Posterior vena cava (tissue), 2 donors: ENCODE results near the gene AP4B1. TPM values are rescaled to one million over a fixed set of nuclear protein-coding genes. Genes with fewer than 3 reads are reported as not detected.

Source experiments
- DNase-seq: peaks from one replicate; pipeline ENCODE4 v3.0.0-alpha.2; 2020; ENCODE audit warnings: low spot score
- intact Hi-C, 2 donors: fragments of 100-400 bp; cut with DNase I; formaldehyde crosslinking; loops; one replicate each; pipeline versions ENCODE4 v1.14.1 to v1.14.2; 2022 to 2023
- total RNA-seq, 2 donors: library from RNA; stranded (reverse); fragmentation: NEBNext Ultra II Directional; extraction: Animal tissue kit (Norgen Biotek cat#: 25700); gene quantifications; one replicate each; pipeline ENCODE4 v1.2.1, GENCODE V29; 2021
- donor health status: DM: yes; HTN: yes; CAD: no.
- donor health status: DM: yes; HTN: yes; CAD: no.

Gene AP4B1
- total RNA-seq, 2 donors from 2014 or later: 8.3 to 20.0 TPM

DNA sequence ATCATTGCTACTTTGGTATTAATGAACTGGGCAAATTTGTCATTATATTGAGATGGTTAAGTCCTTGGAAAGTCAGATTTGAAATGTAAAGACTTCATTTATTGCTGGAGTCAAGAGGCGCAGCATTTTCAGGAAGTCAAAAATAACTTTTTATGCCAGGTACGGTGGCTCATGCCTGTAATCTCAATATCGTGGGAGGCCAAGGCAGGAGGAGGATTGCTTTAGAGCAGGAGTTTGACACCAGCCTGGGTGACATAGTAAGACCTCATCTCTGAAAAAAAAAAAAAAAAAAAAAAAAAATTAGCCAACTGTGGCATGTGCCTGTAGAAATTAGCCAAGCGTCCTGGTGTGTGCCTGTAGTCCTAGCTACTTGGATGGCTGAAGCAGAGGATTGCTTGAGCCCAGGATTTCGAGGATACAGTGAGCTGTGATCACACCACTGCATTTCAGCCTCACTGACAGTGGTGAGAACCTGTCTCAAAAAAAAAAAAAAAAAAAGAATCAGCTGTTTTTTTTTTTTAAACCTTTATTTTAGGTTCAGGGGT lies 30.0 kb upstream of the AP4B1 start:
- DNase-seq: no peak
- intact Hi-C loops: no loop called here

DNA sequence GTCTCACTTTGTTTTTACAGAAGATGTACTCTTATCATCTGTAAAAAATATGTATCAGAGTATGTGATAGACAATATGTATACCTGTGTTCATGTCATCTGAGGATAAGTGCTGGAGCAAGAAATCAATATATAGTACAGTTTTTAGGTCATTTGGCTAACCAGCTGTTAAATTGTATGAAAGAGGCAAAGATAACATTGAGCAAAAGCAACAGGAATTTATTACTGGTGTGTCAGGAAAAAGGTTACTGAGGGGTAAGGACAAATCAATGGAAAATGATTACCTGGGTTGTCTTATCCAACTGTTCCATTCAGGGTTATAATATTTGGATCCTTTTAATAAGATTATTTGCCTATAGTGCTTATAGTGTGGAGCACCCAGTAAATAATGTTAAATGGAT lies 29.4 kb upstream of the AP4B1 start:
- DNase-seq: no peak
- intact Hi-C loops: no loop called here

DNA sequence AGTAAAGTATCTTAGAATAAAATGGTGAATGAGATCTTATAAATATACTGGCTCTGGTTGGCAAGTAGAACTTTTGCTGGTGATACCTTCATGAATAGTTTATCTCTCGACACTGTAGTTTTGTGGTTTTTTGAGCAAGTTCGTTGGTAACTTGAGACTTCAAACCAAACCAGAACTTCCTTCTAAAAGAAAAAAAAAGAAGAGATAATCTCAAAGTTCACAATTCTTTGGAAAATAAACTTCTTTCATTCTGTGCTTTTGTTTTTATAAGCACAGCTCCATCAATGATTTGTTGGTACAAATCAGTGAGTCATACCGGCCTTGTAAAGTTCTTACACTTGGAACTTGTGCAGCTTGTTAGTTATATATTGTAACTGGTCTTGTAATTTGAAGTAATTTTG lies 26.9 kb upstream of the AP4B1 start:
- intact Hi-C loops: no loop called here
- no peak for DNase-seq

- intact Hi-C loops: no loop called here
- no peak for DNase-seq
These were observed 26.0 kb upstream of the AP4B1 start for GRCh38 chr1:113930499-113931161.

GRCh38 chr1:113929750-113930498 lies 25.3 kb upstream of the AP4B1 start:
- peak; percentile 86 for DNase-seq
- intact Hi-C loops: loop anchor here in 1 of 2 donors (2.0 kb wide), 1 partner anchor 25 kb away; the partner anchor contains the start of genes AP4B1 and DCLRE1B

- intact Hi-C loops: loop anchor here in 1 of 2 donors (2.0 kb wide), 1 partner anchor 24 kb away; the partner anchor contains the start of genes AP4B1 and DCLRE1B
- peak; percentile 98 for DNase-seq
These were observed 24.5 kb upstream of the AP4B1 start, which contains the start of gene HIPK1 for GRCh38 chr1:113928941-113929749. Gene HIPK1, plus strand, starts transcription at chr1:113929324.

DNA sequence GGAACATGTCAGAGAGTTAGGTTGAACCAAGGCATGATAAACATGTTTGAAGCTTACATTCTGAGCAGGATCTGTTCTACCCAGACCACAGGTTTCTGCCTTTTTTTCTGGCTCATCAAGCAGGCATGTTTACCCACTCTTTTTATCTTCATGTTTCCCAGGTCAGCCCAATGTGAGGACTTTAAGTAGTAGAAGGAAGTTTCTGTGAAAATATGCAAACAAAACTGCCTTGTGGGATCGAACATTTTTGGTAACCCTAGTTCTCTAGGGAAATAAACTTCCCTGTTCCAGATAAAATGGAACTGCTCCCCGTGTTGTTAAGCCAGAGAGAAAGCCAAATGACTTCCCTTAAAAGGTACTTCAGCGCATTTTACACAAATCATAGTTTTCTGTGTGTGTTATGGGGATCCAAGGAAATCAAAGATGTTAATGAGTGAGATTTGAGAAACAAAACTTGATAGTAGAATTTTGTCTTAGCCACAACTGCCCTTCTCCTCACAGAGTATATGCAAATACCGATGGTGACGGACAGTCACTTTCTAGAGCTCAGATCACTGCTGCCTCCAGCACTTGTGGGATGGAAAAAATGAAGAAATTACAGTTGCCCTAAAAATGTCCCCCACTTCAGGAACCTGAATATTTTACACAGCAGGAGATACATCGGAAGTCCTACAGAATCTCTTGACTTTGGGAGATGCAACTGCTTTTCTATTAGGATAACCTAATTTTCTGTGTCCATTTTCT lies 23.8 kb upstream of the AP4B1 start:
- intact Hi-C loops: loop anchor here in 1 of 2 donors (2.0 kb wide), 1 partner anchor 24 kb away; the partner anchor contains the start of genes AP4B1 and DCLRE1B
- DNase-seq: no peak

GRCh38 chr1:113924473-113924872 lies 19.9 kb upstream of the AP4B1 start:
- intact Hi-C loops: no loop called here
- no peak for DNase-seq

DNA sequence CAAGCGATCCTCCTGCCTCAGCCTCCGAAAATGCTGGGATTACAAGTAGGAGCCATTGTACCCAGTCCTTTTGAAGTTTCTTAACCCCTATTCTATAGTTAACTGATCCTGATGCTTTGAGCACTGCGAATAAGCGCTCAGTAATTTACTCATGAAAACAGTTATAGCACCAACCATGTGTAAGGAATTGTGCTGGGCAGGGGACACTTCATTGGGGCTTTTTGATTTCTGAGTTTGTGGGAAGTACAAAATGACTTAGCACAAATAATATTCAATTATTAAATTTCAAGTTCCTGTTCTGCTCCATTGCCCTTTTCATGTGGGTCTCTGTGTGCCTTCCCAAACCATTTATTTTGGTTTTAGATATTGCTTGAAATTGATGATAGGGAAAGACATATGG lies 18.4 kb upstream of the AP4B1 start:
- intact Hi-C loops: no loop called here
- DNase-seq: no peak

GRCh38 chr1:113918243-113918642 lies 13.6 kb upstream of the AP4B1 start:
- intact Hi-C loops: no loop called here
- no peak for DNase-seq

- intact Hi-C loops: no loop called here
- no peak for DNase-seq
These were observed 12.9 kb upstream of the AP4B1 start for GRCh38 chr1:113917400-113918082.

GRCh38 chr1:113916974-113917373 lies 12.4 kb upstream of the AP4B1 start:
- intact Hi-C loops: no loop called here
- no peak for DNase-seq

DNA sequence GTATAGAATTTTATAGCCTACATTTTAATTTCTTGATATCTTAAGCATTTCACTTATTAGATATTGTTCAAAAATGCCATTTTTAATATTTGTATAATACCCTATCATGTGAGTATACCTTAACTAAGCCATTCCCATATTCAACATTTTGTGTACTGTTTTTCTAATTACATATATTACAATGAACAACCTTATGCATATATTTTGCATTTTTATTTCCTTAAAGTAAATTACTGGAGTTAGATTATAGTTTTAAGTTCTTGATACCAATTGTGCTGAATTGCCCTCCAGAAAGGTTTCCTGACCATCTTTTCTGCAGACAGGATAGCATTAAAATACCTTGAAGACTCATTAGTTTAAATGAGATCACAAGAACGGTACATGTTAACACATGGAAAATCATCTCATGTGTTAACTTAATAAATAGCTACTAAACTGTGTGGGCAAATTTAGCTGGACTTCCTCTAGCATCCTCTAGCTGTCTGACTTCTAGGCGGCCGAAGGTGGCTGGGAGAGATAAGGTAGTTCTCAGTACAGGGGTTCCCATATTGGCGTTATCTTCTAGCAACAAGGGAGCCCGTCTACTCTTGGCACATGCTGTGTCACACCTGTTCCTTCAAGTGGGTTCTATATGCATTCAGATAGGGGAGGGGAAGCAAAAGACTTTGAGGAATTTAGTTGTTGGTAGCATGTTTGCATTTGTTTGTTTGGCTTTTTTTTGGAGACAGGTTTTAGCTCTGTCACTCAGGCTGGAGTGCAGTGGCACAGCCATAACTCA lies 9.5 kb upstream of the AP4B1 start:
- intact Hi-C loops: no loop called here
- DNase-seq: no peak

DNA sequence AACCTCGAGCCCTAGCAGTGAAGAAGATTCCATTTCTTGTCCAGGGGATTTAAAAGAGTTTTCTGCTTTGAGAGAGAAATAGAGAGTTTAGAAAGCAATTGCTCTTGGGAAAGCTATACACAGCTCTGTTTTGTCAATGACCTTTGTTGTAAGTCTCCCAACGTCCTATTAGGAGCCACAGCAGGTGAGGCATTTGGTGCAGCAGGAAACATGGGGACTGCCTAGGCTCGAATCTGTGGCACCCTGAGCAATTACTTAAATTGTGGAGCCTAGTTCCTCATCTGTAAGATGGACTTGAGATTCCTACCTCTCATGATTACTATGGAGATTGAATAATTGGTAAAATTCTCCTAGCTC lies 8.7 kb upstream of the AP4B1 start:
- intact Hi-C loops: no loop called here

DNA sequence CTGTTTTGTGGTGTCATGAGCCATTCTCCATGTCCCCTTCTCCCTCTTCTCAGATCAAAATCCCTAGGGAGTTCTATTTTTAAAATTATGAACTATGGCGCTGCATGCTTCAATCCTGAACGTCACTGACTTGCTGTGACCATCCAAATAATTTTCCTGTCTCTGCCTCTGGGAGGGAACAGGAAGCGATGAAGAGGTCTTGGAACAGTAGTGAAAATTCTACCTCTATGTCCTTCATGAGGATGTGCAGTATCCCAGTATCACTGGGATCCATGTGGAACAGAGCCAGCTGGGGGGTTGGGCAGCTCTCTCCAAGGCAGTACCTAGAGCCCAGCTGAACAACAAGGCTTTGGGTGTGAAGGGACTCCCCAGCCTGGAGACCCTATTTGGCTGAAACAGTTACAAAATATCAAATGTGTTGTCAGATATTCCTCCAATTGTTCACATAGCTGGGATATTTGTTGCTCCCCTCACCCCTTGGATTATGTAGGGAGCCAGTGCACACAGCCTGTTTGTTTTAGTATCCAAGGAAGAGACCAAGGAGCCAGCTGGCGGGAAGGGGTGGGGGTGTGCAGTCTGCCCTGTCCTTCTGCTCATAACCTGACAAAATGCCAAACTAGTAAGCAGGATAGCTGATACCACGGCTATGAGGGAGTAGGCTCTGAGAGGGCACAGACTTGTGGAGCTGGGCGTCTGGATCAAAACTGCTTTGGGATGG lies 8.2 kb upstream of the AP4B1 start:
- intact Hi-C loops: no loop called here
- no peak for DNase-seq

More for the DNA sequence above, 8.7 kb upstream of the AP4B1 start:
- no peak for DNase-seq

DNA sequence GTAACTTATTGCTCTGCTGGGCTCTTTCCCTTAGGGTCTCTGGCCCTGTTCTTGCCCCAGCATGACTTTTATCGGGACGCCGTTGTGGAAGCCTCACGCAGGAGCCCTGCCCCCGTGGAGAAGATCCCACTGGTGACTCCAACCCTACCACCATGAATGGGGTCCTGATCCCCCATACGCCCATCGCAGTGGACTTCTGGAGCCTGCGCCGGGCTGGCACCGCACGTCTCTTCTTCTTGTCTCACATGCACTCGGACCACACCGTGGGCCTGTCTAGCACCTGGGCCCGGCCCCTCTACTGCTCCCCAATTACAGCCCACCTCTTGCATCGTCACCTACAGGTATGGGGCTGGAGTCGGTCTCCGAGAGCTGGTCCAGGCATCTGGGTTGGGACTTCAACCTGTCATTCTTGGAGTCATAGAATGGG lies 849 bp upstream of the AP4B1 start:
- intact Hi-C loops: loop anchor here in 1 of 2 donors (2.0 kb wide), 1 partner anchor 23 kb away; the partner anchor contains the start of gene HIPK1
- peak; percentile 85 for DNase-seq

- DNase-seq: no peak
- intact Hi-C loops: loop anchor here in 1 of 2 donors (2.0 kb wide), 1 partner anchor 25 kb away; the partner anchor contains the start of gene HIPK1
These were observed 316 bp downstream of the AP4B1 start for GRCh38 chr1:113904293-113904673.
